Measurements from ENCODE around the gene NEO1. TPM values are rescaled to one million over a fixed set of nuclear protein-coding genes. Genes with fewer than 3 reads are reported as not detected.

Gene NEO1, protein sequence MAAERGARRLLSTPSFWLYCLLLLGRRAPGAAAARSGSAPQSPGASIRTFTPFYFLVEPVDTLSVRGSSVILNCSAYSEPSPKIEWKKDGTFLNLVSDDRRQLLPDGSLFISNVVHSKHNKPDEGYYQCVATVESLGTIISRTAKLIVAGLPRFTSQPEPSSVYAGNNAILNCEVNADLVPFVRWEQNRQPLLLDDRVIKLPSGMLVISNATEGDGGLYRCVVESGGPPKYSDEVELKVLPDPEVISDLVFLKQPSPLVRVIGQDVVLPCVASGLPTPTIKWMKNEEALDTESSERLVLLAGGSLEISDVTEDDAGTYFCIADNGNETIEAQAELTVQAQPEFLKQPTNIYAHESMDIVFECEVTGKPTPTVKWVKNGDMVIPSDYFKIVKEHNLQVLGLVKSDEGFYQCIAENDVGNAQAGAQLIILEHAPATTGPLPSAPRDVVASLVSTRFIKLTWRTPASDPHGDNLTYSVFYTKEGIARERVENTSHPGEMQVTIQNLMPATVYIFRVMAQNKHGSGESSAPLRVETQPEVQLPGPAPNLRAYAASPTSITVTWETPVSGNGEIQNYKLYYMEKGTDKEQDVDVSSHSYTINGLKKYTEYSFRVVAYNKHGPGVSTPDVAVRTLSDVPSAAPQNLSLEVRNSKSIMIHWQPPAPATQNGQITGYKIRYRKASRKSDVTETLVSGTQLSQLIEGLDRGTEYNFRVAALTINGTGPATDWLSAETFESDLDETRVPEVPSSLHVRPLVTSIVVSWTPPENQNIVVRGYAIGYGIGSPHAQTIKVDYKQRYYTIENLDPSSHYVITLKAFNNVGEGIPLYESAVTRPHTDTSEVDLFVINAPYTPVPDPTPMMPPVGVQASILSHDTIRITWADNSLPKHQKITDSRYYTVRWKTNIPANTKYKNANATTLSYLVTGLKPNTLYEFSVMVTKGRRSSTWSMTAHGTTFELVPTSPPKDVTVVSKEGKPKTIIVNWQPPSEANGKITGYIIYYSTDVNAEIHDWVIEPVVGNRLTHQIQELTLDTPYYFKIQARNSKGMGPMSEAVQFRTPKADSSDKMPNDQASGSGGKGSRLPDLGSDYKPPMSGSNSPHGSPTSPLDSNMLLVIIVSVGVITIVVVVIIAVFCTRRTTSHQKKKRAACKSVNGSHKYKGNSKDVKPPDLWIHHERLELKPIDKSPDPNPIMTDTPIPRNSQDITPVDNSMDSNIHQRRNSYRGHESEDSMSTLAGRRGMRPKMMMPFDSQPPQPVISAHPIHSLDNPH (N-terminal part only)
- 1 to 10 TPM; 4.3 to 4.4 TPM for total RNA-seq

DNA sequence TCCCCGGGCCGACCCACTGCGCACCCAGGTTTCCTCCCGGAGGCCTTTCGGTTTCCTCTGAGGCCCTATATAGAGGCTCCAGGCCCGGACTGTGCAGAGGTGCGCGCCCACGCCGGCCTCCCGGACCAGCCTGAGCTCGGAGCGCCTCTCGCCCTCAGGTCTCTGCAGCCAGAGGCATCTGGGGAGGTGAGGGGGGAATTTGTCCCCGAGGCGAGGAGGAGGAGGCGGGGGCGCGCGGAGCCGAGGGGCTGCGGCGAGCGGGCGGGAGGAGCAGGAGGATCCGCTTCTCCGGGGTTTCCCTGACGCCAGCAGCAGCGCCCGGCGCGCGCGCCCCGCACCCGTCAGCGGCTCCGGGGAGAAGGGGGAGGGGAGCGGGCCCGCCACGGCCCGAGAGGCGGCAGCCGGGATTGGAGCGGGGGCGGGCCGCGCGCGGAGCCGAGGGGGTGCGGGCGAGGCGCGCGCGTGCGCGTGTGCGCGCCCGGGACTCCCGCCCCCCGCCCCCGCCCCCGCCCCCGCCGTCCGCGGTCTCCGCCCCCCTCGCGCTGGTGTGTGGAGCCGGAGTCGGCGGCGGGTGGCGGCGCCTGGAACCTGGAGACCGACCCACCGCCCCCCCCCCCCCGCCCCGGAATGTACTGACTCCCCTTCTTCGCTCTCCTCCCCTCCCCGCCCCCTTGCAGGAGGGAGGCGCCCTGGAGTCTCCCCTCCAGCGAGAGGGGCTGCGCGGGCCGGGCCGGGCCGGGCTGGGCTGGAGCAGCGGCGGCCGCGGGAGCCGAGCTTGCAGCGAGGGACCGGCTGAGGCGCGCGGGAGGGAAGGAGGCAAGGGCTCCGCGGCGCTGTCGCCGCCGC is at the start of gene NEO1:
Gene NEO1 (plus strand): TSS at position 657 of the 846 bp plus-strand sequence. CDS start 213 bp downstream, outside the sequence.
- Mint-ChIP-seq H3K27ac (no peak within 1 kb of the TSS), H3K4me1 (ENCODE audit: low read depth) (peaks cover 6% of the 10 kb centered on the region), H3K4me3 (peak within 1 kb of the TSS; percentile 77), H3K9me3 (no peaks in the 10 kb centered on the region), H3K36me3 (ENCODE audit: low read depth) (no peaks in the 10 kb centered on the region), H3K27me3 (ENCODE audit: low read depth) (peaks cover 8% of the 10 kb centered on the region)
- intact Hi-C loops (cut with micrococcal nuclease) = loop anchor here (1.0 to 10.0 kb wide), 6 partner anchors 190 to 825 kb away; partner anchors contain the start of genes ADPGK, ARIH1, BBS4 and HIGD2B
- CTCF ChIA-PET = interaction anchor here (0.6 to 2.6 kb wide), 3 partner anchors 12 to 330 kb away, joined by 3 to 6 read pairs (median 3); no protein-coding TSS in a partner anchor
- DNase-seq = peak; percentile 81

DNA sequence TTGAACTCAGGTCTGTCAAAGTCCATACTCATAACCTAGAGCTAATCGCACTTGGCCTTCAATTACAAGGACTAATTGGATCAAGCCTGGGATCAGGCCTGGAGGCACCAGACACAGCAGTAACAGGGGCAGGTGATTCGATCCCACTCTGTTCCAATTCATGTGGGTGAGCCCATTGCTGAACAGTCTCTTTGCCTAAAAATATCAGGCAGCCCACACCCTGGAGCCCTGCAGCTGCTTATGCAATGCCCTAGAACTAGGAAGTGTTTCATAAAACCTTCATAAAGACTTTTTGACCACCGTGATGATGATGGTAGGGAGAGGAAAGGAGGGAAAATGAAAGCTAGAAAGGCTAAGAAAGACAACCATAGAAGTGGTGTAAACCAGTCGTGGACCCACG is 47.8 kb upstream of the NEO1 start:
- no peak for DNase-seq
- Mint-ChIP-seq H3K27ac (no peak overlapping the region), H3K36me3 (ENCODE audit: low read depth) (no peaks in the 10 kb centered on the region), H3K9me3 (no peaks in the 10 kb centered on the region), H3K27me3 (ENCODE audit: low read depth) (peaks cover 21% of the 10 kb centered on the region), H3K4me1 (ENCODE audit: low read depth) (no peaks in the 10 kb centered on the region), H3K4me3 (no peak overlapping the region)
- CTCF ChIA-PET = no interaction called here
- intact Hi-C loops (cut with micrococcal nuclease) = no loop called here

DNA sequence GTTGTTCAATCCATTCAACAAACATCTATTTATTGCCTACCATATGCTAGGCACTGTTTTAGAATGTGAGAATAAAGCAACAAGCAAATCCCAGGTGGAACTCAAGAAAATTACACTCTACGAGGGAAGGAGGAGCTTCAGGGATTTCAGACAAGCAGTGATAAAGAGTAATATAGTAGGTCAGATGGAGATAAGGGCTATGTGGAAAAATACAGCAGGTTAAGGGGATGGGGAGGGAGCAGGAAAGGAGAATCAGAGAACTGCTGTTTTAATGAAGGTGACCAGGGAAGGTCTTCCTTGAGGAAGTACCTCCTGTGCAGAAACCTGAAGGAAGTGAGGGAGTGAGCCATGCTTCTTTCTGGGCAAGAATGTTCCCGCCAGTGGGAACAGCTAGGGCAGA is 47.2 kb upstream of the NEO1 start:
- no peak for DNase-seq
- CTCF ChIA-PET = no interaction called here
- H3K9me3 Mint-ChIP-seq = no peaks in the 10 kb centered on the region
- H3K36me3 Mint-ChIP-seq (ENCODE audit: low read depth) = no peaks in the 10 kb centered on the region
- no peak overlapping the region for H3K27ac Mint-ChIP-seq
- no peak overlapping the region for H3K4me3 Mint-ChIP-seq
- intact Hi-C loops (cut with micrococcal nuclease) = no loop called here
- peaks cover 20% of the 10 kb centered on the region for H3K27me3 Mint-ChIP-seq (ENCODE audit: low read depth)
- no peaks in the 10 kb centered on the region for H3K4me1 Mint-ChIP-seq (ENCODE audit: low read depth)

DNA sequence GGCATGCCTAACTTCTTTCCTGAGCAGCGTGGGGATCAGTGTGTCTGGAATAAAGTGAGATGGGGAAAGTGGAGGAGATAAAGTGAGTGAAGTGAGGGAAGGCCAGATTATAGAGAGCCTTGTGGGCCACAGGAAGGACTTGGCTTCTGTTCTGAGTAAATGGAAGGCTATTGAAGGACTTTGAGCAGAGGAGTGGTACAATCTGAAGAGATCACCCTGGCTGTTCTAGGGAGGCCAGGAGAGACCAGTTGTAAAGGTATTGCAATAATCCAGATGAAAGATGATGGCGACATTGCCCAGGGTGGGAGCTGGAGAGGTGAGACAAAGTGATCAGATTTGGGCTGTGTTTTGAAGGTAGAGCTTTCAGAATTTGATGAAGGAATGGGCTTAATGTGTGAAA is 46.8 kb upstream of the NEO1 start:
- no peaks in the 10 kb centered on the region for H3K4me1 Mint-ChIP-seq (ENCODE audit: low read depth)
- no peak overlapping the region for H3K27ac Mint-ChIP-seq
- intact Hi-C loops (cut with micrococcal nuclease) = no loop called here
- H3K27me3 Mint-ChIP-seq (ENCODE audit: low read depth) = peaks cover 17% of the 10 kb centered on the region
- DNase-seq = no peak
- H3K4me3 Mint-ChIP-seq = no peak overlapping the region
- no peaks in the 10 kb centered on the region for H3K9me3 Mint-ChIP-seq
- CTCF ChIA-PET = no interaction called here
- no peaks in the 10 kb centered on the region for H3K36me3 Mint-ChIP-seq (ENCODE audit: low read depth)

DNA sequence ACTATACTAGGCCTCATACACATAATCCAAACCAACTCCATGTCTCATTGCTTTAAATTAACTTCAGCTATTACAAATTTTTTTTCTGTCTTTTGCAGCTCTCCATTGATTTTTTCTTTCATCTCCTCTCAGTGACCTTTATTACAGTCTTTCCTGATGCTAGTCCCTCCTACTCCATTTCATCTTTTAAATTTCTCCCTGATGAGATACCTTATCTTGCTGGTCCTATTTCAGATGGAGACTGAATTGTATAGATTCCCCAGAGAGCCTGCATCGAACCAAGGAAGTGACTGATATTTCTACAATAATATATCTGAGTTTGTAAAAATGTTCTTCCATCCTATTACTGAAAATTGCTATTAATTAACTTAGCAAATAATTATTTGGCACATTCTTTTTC is 45.7 kb upstream of the NEO1 start:
- H3K9me3 Mint-ChIP-seq = no peaks in the 10 kb centered on the region
- H3K27me3 Mint-ChIP-seq (ENCODE audit: low read depth) = peaks cover 17% of the 10 kb centered on the region
- no peaks in the 10 kb centered on the region for H3K4me1 Mint-ChIP-seq (ENCODE audit: low read depth)
- no peaks in the 10 kb centered on the region for H3K36me3 Mint-ChIP-seq (ENCODE audit: low read depth)
- intact Hi-C loops (cut with micrococcal nuclease) = no loop called here
- H3K27ac Mint-ChIP-seq = no peak overlapping the region
- CTCF ChIA-PET = no interaction called here
- H3K4me3 Mint-ChIP-seq = no peak overlapping the region
- no peak for DNase-seq

DNA sequence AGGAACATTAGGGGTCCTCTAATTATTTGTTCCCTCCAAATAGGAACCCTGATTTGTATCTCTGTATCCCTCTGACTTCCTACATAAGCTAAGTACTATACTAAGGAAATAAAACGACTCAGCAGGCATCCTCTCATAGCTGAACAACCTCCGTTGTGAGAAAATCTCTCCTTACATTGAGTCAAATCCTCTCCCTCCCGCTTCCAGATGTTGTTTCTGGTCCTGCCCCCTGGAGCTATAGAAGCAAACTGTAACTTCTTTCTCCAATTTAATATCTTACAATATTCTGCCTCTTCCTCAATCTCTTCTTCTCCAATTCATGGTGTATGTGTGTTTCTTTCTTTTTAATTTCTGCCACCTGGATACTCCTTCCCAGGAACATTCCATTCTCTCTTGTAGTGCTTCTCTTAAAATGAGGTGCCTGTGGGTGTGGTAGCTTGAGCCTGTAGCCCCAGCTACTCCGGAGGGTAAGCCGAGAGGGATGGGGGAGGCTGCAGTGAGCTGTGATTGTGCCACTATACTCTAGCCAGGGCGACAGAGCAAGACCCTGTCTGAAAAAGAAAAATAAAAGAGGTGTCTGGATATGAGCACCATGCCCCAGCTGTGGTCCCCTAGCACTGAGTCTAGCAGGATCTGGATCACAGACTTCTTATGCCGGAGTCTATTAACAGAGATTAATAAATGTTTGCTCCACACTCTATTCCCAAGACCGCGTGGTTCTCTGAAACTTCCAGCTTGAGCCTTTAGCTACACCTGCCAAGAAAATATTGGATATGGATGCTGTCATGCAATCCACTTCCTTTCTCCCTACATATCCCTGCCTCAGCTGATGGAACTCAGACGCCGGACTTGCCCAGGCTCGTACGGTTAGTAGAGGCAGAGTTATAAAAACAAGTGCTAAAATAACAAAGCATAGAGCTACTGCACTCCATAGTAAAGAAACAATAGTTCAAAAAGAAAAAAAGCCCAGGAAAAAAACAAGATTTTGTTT is 42.9 kb upstream of the NEO1 start:
- Mint-ChIP-seq H3K4me1 (ENCODE audit: low read depth) (no peaks in the 10 kb centered on the region), H3K27me3 (ENCODE audit: low read depth) (peaks cover 17% of the 10 kb centered on the region), H3K36me3 (ENCODE audit: low read depth) (no peaks in the 10 kb centered on the region), H3K9me3 (no peaks in the 10 kb centered on the region), H3K27ac (no peak overlapping the region), H3K4me3 (no peak overlapping the region)
- no peak for DNase-seq
- intact Hi-C loops (cut with micrococcal nuclease) = no loop called here
- CTCF ChIA-PET = interaction anchor here (0.6 kb wide), 1 partner anchor 174 kb away, joined by 3 read pairs; no protein-coding TSS in a partner anchor

DNA sequence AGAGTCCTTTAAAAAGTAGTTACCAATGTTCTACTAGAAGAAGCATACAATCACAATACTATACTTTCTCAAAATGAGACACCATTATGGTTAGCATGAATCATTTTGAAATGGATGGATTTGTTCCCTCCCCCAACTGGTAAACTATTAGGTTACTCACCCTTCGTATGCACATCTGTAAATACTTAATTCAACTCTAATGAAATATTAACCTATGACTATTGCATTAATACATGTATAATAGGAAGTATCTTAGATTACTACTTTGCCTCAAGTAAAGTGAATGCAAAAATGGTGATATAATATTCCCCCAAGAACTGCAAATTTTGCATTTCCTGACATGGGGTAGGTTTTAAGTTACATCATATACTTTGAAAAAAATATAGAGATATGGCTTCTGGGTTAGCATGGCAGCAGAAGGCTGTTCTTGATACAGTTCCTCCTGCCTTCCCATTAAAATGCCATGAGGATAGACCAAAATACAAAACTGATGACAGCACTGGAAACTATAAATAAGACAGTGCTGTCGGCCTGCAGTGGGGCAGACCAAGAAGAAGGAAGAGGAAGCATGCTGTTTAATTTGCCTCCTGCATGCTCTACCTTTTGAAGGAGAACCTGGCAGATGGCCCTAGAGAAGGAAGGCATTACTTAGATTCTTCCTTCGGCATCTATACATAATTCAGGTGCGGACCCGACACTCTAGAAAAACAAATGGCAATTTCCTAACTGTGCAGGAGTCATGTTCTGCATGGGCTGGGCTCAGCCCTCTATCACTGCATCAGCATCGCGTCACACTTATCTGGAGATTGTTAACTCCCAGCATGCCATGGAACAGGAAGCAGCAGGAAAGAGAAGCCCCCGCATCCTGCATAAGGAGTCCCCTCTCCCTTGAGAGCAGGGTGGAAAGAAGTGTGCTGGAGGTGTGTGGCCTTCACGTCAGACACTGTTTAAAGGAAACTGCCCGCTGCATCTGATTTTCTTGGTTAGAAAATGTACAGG is 41.8 kb upstream of the NEO1 start:
- no peaks in the 10 kb centered on the region for H3K4me1 Mint-ChIP-seq (ENCODE audit: low read depth)
- H3K27me3 Mint-ChIP-seq (ENCODE audit: low read depth) = peaks cover 17% of the 10 kb centered on the region
- no peaks in the 10 kb centered on the region for H3K9me3 Mint-ChIP-seq
- no peak overlapping the region for H3K4me3 Mint-ChIP-seq
- H3K27ac Mint-ChIP-seq = no peak overlapping the region
- DNase-seq = no peak
- CTCF ChIA-PET = no interaction called here
- intact Hi-C loops (cut with micrococcal nuclease) = no loop called here
- H3K36me3 Mint-ChIP-seq (ENCODE audit: low read depth) = no peaks in the 10 kb centered on the region

DNA sequence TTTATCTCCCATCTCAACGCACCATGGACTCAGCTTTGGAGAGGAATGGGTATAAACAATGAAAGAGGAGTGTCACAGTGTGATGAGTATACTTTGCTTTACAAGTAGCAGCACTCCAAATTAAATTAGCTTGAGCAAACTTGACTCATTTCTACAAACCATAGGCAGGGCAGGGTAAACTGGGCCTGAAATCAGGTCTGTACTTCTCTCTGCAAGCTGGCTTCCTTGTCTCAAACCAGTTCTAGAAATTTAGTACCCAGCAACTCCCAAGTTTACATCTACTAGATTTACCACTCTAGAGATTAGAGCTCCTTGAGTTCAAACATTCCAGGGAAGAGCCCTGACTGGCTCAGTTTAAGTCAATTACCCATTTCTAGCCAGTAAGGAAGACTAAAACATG is 37.4 kb upstream of the NEO1 start:
- intact Hi-C loops (cut with micrococcal nuclease) = no loop called here
- no peak overlapping the region for H3K27ac Mint-ChIP-seq
- DNase-seq = no peak
- H3K9me3 Mint-ChIP-seq = no peaks in the 10 kb centered on the region
- CTCF ChIA-PET = no interaction called here
- H3K36me3 Mint-ChIP-seq (ENCODE audit: low read depth) = no peaks in the 10 kb centered on the region
- no peaks in the 10 kb centered on the region for H3K4me1 Mint-ChIP-seq (ENCODE audit: low read depth)
- no peak overlapping the region for H3K4me3 Mint-ChIP-seq
- no peaks in the 10 kb centered on the region for H3K27me3 Mint-ChIP-seq (ENCODE audit: low read depth)

DNA sequence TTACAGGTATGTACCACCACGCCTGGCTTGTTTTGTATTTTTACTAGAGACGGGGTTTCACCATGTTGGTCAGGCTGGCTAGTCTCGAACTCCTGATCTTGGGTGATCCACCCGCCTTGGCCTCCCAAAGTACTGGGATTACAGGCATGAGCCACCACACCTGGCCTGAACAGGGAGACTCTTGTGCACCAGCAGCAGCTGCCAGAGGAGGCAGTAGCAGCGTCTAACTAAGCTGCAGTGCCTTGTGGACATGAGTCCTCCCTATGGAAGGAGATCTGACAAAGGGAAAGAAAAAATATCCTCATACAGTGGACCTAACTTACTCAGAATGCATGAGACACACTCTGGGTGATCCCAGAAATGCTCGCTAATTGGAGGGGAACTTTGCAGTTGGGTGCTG is 36.8 kb upstream of the NEO1 start:
- no peak for DNase-seq
- Mint-ChIP-seq H3K36me3 (ENCODE audit: low read depth) (no peaks in the 10 kb centered on the region), H3K27ac (no peak overlapping the region), H3K4me3 (no peak overlapping the region), H3K9me3 (no peaks in the 10 kb centered on the region), H3K4me1 (ENCODE audit: low read depth) (no peaks in the 10 kb centered on the region), H3K27me3 (ENCODE audit: low read depth) (peaks cover 4% of the 10 kb centered on the region)
- intact Hi-C loops (cut with micrococcal nuclease) = no loop called here
- CTCF ChIA-PET = no interaction called here

DNA sequence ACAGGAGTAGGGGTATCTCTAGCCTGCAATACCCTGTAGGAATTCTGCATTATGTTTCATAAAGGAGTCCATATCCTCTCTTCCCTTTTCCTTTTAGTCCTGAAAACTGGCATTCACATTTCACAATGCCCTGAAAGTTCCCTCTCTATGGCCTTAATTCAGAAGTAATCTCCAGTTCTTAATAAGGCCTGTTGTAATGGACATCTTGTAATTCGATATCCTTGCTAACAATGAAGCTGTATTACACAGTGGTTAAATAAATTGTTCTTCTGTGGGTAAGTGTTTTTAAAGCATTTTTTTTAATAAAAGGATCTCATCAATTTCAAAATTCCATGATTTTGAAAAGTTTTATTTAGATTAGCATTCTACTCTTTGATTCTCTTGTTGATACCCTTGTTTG is 34.3 kb upstream of the NEO1 start:
- CTCF ChIA-PET = no interaction called here
- peaks cover 14% of the 10 kb centered on the region for H3K27me3 Mint-ChIP-seq (ENCODE audit: low read depth)
- H3K4me1 Mint-ChIP-seq (ENCODE audit: low read depth) = no peaks in the 10 kb centered on the region
- no peak for DNase-seq
- H3K36me3 Mint-ChIP-seq (ENCODE audit: low read depth) = no peaks in the 10 kb centered on the region
- intact Hi-C loops (cut with micrococcal nuclease) = no loop called here
- no peak overlapping the region for H3K27ac Mint-ChIP-seq
- no peak overlapping the region for H3K4me3 Mint-ChIP-seq
- H3K9me3 Mint-ChIP-seq = no peaks in the 10 kb centered on the region
